Frontal cortex (tissue), 4 donors: ENCODE data around the gene WLS. TPM values are rescaled to one million over a fixed set of nuclear protein-coding genes. Genes with fewer than 3 reads are reported as not detected.

ENCODE experiments used
- DNase-seq, 2 donors: peaks; one replicate each; pipeline ENCODE4 v3.0.0; 2012; ENCODE audit warnings: low spot score in 2 of 2
- FAIRE-seq: peaks from 2 replicates; lab custom pipeline; 2012; peaks lifted over from hg19 to GRCh38; lab: Jason Lieb, UNC
- small RNA-seq: library from RNA; depleted of rRNA; stranded (forward); fragments of <200 nt; gene quantifications from one replicate; pipeline ENCODE3, GENCODE V24; 2014
- total RNA-seq: library from RNA; depleted of rRNA; stranded (reverse); fragments of >200 nt; gene quantifications from one replicate; pipeline ENCODE4 v1.2.3, GENCODE V29; 2014
- donor health status: control.
- donor health status: control.
- donor health status: control.

Gene WLS
- total RNA-seq, 1 donor from 2014 or later: 28.1 TPM

DNA sequence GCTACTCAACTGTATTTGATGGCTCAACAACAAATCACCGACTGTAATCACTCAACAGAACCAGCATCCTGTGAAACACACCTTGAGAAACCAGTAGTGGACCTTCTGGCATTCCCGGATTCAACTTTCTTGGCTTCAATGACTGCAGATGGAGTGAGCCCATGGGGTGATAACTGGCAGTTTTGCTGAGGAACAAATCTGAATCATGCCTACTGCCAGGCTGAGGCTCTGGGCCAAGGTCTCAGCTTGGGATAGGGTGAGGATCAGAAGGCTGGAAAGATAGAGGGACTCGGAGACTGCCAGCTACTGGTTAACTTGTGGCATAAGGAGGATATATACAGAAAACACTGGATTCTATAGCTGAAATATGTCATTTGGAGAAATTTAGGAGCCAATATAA, 118.4 kb downstream of the WLS start:
- DNase-seq (no peak), FAIRE-seq (no peak)

DNA sequence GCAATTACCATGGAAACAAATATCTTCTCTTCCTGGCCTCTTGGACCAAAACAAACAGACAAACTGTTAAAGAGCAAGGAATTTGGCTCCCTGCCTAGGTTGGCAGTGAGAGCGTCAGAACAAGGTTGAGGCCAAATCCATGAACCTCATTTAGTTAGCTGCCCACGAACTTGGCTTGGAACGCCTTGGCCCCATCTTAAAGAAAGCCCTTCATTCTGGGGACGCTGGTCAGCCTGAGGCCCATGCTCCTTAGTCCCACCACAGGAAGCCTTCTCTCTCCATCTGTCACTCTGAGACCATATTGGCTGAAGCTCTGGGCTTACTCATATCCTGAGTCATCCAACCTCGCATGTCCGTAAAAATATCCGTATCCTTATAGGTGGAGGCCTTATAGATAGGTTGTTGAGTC, 119.5 kb downstream of the WLS start:
- FAIRE-seq (no peak), DNase-seq (no peak)

DNA sequence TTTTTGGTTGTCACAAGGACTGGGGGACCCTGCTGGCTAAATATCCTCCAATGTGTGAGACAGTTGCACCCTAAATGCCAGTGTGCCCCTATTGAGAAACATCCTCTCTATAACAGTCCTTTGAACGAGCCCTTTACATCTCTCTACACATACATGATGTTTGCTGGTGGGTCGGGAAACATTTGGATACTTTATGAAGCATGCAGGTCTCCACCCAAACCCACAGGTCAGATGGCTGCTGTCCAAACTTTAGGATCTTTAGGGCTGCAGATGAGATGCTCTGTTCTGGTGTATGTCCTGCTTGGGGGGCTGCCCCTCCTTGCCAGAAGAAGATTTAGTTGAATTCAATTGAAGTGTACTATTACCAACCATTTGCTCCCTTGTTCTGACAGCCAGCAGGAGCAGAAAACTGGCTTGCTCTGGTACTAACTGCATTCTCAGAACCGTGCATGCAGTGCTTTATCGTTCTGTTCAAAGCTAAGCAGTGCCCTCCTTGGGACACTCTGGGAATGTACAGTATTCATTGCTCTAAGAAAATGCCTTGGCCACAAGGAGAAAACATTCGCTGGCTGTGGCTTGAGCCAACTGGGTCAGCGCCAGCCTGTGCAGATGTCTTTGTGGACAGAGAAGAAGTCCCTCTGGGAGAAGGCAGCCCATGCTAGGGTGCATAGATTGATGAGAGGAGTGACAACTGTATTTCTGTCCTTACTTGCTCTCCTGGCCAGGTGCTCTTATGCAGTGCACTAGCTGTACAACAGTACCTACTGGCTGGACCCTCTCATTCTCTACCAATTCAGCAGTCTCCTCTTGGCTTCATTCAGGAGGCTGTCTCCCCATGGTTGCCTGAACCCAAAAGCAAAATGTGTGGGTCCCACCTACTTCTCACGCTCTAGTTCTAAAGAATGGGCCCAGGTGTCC, 120.5 kb downstream of the WLS start:
- FAIRE-seq: no peak
- DNase-seq: peak; percentile 18 to 58

DNA sequence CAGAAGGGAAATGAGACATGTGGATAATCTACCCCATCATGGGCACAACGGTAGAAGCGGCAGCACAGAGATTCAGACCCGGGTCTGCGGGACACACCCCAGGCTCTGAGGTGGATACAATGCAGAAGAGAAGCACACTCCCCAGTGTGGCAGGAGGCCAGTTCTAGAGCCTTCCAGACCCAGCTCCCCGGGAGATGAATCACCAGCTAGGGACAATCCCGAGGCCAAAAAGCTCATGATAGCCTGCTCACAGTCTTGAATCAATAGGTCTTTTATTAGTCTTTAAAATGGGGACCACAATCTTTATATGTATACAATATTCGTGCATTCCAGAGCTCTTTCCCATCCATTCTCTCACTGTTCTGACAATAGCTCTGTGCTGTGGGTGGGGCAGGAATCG, 124.6 kb downstream of the WLS start:
- FAIRE-seq (no peak), DNase-seq (no peak)

DNA sequence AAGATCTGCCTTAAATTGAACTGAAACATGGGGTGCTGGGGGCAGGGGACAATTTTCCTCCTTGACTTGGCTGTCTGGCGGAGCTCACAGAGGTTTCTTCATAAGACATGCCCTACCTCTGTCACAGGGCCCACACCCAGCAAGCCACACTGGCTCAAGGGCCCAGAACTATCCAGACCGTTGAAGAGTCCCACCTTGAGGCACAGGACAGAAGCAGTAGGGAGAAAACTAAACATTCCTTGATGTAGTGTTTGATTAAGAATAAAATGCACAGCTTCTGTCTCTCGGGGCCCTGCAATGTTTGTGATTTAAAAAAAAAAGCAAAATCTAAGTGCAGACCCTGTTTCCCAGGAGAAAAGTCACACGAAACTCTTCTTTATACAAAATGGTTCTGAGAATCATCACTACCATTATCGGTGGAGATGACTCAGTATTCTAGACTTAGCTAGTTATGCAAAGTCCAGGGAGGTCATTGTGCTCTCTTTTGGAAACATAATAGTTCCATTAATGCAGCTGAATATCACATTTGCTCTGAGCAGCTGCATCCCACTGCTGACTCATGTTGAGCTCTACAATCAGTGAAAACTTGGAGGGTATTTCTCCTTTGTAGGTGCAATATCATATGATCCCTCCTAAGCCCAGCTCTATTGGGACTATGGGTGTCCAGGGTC, 128.3 kb downstream of the WLS start:
- peak; percentile 8 to 11 for DNase-seq
- FAIRE-seq: no peak

DNA sequence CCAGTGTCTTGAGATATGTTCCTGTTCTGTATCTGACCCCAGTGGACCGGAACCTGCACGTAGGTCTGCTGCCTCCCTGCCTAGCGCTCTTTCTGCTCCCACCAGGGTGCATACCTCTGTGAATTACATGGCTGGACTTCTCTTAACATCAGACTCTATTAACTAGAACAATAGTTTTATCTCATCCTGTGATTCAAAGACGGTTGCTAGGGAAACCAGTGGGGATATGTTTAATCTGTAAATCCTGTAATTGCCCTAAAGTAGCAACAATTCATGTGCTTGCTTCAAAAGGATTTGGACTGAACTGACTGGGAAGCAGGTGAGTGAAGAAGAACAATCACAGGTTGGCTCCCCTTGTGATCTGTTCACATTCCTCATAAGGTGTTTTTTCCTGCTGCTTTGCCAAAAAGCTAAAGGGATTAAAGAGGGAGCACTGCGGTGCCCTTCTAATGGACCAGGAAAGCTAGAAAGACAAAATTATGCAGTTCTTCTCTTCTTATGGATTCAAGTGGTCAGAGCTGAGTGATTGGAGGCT, 129.2 kb downstream of the WLS start:
- FAIRE-seq: no peak
- no peak for DNase-seq

DNA sequence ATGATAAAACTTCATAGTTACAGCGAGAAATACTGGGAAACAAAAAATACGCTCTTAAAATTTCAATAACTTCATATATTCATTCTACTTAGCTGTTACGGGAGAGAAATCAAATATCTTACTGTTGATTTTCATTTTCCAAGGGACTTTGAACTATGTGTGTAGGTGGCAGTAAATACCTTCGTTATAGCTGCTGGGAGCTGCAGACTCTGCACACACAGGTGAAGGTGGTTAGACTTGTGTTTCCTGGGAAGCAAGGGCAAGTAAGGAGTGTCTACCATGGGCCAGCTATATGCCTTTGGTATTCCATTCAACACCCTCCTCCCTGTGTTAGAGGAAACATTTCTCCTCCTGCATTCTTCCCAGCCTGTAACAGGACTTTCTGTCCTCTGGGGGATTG, 130.5 kb downstream of the WLS start:
- FAIRE-seq (no peak), DNase-seq (no peak)

DNA sequence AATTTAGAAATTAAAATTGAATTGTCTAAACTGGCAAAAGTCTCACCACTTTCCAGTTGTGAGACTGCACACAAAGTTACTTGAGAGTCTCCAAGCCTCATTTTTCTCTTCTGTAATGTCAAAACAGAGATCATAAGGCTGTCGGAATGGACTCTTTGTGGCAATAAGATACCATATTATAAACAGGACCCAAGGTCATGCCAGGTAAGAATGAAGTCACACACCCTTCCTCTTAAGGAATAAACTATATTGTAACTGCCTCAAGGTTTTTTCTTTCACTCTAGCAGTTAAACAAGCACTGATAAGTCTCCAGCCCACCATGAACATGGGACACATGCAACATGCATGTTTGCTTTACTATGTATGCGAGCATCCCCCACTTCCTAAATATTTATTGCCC, 131.8 kb downstream of the WLS start:
- no peak for DNase-seq
- no peak for FAIRE-seq

DNA sequence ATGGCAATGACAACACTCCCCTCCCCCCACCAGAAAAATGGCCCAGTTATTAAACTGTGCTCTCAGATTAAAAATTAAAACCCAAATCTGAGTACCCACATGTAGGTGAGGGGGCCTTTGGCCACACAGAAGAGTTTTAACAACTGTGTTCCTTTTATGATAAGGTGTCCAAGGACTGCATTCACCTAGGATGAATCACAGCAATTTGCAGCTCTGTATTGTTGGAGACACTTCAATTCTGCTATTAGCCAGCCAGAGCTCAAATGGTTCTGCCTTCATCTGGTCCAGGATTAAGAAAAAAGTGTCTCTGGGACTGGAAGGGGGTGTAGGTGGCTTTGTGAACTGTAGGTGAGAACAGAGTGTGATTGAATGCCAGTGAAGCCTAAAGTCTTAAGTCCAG, 138.6 kb downstream of the WLS start:
- no peak for DNase-seq
- no peak for FAIRE-seq

DNA sequence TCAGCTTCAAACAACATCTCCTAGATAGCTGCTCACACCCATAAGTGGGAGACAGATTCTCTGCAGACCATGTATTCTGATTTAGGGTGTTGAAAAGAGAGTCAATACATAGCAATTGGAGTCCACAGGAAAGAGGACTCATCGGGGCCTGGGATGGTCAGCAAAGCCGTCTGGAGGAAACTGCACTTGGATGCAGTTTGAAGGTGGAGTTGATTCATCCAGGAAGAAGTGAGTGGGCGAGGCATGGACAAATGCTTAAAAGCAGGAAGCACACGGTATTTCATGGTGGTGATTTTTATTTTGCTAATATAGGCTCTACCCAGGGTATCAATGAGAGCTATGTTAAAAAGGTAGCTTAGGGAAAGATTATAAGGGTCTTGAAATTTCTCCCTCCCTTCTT, 145.1 kb downstream of the WLS start:
- no peak for DNase-seq
- no peak for FAIRE-seq

DNA sequence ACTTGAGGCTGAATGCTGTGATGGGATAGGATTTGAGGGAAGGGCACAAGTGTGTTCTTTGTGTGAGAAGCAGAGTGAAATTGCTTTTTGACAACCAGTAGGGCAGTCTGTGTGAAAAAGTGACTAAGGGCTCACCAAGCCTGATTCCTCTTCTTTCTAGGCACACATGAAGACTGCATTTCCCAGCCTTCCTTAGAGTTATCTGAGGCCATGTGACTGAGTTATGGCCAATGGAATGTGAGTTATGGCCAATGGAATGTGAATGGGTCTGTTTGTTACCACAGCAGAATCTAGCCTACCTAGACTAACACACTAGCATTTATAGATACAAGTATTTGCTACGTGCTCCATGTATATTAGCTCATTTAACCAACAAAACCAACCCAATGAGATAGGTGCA, 146.6 kb downstream of the WLS start:
- no peak for FAIRE-seq
- no peak for DNase-seq

DNA sequence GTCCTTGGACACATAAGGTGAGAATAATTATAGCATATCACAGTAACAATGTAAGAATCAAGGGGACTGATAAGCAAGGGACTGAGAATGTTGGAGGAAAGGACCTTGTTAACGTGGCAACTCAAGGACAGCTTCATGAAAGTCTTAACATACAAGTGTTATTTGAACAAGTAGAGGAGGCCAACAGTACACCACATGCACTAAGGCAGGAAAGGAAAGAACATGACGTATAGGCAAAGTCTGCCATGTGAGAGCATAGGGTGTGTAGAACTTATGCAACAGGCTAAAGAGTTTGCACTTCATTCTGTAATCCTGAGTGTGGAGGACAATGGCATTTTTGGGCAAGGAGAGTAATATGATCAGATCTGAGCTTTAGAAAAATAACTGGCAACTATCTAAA, 148.6 kb downstream of the WLS start:
- no peak for FAIRE-seq
- DNase-seq: no peak

DNA sequence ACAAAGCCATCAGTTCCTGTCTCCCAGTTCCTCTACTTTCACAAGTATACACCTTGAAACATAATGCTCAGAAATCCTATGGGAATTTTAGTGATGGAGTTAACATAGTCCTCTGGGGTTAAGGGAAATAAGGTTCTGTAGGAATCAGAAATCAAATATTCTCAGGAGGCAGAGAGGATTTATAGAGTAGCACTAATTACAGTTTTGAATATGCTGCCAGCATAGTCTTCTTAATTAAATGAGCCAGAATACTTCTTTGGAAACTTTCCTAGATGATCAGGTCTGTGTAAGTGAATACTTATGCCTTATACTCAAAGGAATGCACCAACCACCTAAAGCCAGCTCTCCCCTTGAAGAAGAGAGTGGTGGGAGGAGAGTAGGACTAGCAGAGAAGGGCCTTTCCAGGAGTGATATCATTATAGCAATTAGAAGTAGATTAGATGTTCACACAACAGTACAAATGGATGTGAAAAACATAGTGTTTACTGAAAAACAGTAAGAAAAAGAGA, 150.5 kb downstream of the WLS start:
- DNase-seq (no peak), FAIRE-seq (no peak)

DNA sequence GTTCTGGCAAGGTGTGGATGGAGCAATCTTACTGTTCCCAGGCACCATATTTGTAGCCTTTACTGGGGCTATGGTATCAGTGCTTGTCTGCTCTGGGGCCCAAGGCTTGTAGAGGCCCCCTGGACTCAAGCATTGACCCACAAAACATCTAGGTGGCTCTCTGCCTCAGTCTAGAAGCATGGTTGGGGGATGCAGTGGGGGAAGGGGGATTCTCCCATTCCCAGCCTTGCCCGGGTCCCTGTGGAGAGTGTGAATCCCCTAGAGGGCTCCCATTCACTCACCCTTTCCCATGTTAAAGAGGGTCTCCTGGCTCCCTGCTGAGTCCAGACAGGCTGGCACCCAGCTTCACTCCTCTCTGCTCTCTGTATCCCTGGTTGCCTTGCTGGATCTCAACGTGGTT, 153.7 kb downstream of the WLS start:
- FAIRE-seq: no peak

More for the DNA sequence above, 153.7 kb downstream of the WLS start:
- no peak for DNase-seq

Small RNAs within 50 kb of the gene (small RNA-seq; reads per million reads assigned to genes)
- gene COX6B1P7: not detected
- 0.20 reads per million for gene MIR1262

Other genes with a start within 250 kb of the WLS start
- gene DIRAS3, start 181.9 kb downstream of the WLS start, total RNA-seq: 6.9 TPM
- gene RPE65, start 217.4 kb upstream of the WLS start, total RNA-seq: 0.41 TPM